Body of pancreas (tissue), 4 donors: Measurements from ENCODE around the gene BRAT1.

Experiments used
- CTCF ChIP-seq, 7 experiments: fragments of 450-650 bp in 4 of 7; fragments of 200-600 bp in 3 of 7; sonication (generic) in 3 of 7; IDR thresholded peaks; one replicate each; pipeline ENCODE4 v1.5.1; 2016 to 2019; ENCODE audit warnings: antibody characterized with exemption in 7 of 7
- POLR2A ChIP-seq, 3 donors: fragments of 450-650 bp; IDR thresholded peaks; one replicate each; pipeline ENCODE4 v1.6.1; 2016; ENCODE audit warnings: antibody characterized with exemption in 3 of 3, mild to moderate bottlenecking in 2 of 3

- no peak for TF ChIP-seq CTCF (IDR thresholded peaks at IDR 0.05)
- no peak for TF ChIP-seq POLR2A (IDR thresholded peaks at IDR 0.05)
These were observed 66.6 kb downstream of the BRAT1 start for GRCh38 chr7:2488681-2489080.
